CD4-positive, alpha-beta T cell treated with Interleukin-21 for 1 hour (primary cell): ENCODE measurements around the gene SETD2.

Source experiments
- DNase-seq: peaks from one replicate; pipeline ENCODE4 v3.0.0-alpha.2; 2020

SETD2 gene

DNA sequence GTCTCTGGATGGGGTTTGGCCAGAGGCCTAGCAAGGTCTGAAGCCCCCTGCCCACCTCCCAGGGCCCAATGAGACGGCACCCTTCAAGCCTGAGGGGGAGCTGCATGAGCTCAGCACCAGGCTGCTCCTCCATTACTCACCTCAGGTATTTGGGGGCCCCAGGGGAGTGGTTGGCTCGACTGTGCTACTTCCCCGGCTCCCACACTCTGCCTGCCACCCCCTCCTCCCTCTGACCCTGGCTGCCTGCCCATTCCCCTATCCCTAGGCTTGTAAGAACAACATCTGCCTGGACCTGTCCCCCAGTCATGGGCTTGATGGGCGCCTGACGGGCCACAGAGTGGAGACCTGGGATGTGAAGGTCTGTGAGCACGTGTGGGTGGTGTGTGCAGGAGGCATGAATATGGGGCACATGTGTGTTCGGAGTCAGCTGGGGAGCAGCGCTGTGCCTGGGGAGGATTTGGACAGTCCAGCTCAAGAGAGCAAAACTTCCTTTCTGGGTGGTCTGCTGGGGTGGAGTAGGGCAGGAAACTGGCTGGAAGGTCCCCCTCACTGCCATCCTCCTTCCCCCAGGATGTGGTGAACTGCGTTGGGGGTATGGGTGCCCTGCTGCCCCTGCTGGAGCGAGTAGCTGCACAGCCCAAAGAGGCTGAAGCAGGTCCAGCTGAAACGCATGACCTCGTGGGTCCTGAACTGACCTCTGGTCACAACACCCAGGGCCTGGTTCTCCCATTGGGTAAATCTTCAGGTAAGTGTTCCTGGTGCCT is 167.0 kb downstream of the SETD2 start:
- DNase-seq = no peak

GRCh38 chr3:46995901-46996562 is 167.9 kb downstream of the SETD2 start:
- no peak for DNase-seq

GRCh38 chr3:46994801-46995731 is 168.8 kb downstream of the SETD2 start:
- DNase-seq = no peak

- DNase-seq = no peak
Observed at GRCh38 chr3:46993986-46994385, 169.9 kb downstream of the SETD2 start.

DNA sequence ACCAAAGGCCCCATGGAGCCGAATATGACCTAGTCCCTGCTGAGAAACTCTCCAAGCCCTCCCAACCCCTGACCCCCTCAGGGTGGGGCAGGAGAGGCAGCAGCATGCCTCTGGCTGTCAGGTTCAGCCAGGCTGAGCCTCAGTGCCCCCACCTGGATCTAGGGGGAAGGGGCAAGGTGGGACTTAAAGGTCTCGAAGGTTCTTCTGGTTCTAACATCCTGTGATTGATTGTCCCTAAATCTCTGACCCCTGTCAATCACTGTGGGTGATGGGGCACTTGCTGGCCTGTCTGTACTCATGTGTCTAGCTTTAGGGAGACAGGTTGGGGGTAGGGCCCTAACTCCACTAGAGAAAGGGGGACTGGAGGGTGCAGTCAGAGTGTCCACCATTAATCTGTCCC is 170.6 kb downstream of the SETD2 start:
- no peak for DNase-seq

DNA sequence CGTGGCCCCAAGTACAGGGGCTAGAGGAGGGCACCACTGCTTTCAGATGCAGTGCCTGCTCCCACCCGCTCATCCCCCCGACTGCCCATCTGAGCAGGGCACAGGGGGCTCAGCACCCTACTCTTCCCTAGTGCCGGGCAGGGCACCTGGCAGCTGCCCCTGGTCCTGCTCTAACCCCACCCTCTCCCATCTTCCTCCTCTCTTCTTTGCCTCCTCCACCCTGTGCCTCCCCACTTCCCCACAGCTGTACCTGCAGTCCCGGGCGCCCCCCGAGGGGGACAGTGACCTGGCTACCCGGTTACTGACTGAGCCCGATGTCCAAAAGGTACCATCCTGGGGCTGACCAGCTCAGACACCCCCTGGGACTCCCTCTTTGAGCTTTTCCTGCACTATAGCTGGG is 171.7 kb downstream of the SETD2 start:
- DNase-seq = no peak

DNA sequence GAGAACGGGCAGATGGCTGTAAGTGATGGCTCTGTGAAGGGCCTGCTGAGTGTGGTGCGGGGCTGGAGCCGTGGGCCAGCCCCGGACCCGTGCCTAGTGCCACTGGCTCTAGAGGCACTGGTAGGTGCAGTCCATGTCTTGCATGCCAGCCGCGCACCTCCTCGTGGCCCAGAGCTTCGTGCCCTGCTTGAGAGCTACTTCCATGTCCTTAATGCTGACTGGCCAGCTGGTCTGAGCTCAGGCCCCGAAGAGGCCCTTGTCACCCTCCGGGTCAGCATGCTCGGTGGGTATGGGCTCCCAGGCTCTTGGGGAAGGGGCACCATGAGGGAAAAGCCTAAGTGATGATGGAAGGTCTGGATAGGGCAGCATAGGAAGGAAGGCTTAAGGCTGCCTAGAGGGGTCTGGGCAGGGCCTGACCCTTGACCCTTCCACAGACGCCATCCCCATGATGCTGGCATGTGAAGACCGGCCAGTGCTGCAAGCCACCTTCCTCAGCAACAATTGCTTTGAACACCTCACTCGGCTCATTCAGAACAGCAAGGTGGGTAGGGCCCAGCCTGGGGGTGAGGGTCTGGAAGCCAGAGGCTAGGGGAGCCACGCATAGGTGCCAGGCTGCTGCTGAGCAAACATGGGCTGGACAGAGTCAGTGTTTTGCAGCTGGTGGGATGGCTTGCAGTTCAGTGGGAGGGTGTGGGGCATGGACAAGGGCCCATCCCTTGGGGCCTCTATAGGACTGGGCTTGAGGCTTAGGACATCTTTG is 172.3 kb downstream of the SETD2 start:
- DNase-seq = no peak

DNA sequence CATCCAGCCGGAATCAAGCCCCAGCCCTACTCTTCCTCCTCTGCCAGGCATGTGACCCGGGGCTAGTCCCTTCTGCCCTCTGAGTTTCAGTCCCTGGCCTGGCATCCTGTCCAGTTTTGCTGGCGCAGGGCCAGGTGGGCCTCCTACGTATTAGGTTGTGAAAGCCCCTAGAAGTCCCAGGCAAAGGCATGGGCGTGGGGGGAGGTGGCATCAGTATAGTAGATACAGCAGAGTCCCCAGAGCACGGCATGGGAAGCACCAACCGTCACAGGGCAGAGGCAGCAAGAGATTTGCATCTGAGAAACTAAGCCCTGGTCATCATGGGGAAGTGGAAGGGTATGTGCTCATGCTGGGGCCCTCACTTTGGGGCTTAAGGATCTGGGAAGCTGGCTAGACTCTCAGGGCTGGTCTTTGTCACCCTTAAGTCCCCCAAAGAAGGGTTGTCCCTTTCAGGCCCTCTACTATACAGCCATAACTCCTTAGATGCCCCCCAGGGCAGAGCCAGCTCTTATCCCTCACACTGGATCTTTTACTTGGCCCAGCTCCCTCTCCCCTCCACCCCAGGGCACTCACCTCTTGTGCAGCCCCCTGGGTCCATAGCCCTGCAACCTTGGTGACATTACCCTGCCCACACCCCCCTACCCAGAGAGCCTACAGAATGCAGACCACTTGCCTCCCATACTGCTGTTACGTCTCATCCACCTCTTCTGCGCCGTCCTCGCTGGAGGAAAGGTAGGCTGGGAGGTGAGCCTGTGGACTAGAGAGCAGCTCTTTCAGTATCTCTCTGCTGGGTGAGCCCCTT is 173.1 kb downstream of the SETD2 start:
- DNase-seq = no peak

DNA sequence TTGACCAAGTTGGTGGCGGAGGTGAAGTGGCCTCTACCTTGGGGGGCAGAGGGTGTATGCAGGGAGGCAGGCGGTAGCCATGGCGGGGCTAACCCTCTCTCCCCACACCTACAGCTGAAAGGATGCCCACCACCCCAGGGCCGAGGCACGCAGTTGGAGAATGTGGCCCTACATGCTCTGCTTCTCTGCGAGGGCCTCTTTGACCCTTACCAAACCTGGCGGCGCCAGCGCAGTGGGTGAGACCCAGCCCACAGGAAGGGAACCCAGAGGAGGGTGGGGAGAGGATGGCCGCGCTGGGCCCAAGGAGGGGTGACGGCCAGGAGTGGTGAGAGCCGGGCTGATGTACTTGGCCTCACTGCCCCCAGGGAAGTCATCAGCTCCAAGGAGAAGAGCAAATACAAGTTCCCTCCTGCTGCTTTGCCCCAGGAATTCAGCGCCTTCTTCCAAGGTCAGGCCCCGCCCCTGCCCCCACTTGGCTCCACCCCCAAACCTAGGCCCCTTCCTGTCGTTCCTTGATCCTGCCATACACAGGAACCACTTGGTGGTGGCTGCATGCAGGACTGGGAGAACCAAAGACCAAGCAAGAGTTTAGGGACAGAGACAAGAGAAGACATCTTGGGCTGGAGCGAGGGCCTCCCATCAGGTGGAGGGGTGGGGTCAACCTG is 174.6 kb downstream of the SETD2 start:
- no peak for DNase-seq

DNA sequence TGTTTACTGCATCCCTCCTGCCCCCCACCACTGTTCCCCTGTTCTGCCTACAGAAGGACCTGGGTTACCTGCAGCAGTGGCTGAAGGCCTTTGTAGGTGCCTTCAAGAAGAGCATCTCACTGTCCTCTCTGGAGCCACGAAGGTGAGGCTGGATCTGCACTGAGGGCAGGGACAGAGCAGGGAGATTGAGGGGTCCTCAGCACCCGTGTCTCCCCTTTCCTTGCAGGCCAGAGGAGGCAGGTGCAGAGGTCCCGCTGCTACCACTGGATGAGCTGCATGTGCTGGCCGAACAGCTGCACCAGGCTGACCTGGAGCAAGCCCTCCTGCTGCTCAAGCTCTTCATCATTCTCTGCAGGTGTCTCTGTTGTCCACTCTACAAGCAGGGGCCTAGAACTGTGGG is 175.3 kb downstream of the SETD2 start:
- no peak for DNase-seq

DNA sequence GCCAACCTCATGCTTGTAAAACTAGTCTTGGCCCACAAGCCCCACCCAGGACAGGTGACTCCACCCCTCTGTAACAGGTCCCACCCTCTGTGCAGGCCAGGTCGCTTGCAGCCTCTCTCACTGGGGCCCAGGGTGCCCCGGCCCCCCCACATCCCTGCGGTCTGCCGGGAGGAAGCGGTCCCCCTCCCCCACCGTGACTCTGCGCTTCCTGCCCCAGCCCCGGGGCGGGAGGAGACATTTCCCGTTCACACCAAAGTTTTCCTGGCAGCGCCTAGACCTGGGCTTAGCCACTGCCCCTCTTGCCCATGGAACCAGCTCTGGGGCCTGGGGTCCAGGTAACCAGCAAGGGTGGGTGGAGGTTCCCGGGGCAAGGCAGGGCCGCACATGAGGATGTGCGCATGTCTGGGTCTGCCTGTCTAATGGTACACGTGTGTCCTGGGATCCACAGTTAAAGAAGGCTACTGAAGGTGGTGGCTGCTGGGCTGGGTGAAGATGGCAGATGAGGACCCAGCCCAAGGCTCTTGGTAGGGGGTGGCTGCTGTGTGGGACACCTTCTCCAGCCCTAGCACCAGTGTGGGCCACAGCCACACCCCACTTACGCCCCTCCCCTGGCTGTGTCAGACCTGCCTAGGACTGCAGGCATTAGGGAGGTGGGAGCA is 176.0 kb downstream of the SETD2 start:
- DNase-seq = peak; percentile 94

- DNase-seq = no peak
Observed at GRCh38 chr3:46987319-46987742, 176.6 kb downstream of the SETD2 start.

DNA sequence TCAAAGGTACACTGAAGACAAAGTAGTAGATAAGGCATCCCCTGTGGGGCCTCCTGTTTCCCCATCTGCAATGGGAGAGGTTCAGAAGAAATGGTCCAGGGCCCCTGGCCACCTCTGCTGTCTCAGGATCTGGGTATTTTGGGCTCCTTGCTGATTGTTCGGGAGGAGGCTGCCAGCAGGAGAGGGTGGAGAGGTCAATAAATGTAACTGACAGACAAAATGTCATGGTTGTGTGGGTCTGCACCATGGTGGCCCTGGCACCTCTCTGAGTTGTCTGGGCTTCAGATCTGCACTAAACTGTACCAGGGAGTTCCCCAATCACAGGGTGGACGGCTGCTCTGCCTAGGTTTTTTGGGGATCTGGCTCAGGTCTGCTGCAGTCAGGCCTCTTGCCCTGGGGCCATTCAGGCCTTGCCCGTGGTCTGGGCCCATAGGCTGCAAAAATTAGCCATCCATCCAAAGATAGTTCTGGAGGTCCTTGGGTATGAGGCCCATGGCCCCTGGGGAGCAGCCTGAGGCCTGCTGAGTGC is 177.1 kb downstream of the SETD2 start:
- no peak for DNase-seq

DNA sequence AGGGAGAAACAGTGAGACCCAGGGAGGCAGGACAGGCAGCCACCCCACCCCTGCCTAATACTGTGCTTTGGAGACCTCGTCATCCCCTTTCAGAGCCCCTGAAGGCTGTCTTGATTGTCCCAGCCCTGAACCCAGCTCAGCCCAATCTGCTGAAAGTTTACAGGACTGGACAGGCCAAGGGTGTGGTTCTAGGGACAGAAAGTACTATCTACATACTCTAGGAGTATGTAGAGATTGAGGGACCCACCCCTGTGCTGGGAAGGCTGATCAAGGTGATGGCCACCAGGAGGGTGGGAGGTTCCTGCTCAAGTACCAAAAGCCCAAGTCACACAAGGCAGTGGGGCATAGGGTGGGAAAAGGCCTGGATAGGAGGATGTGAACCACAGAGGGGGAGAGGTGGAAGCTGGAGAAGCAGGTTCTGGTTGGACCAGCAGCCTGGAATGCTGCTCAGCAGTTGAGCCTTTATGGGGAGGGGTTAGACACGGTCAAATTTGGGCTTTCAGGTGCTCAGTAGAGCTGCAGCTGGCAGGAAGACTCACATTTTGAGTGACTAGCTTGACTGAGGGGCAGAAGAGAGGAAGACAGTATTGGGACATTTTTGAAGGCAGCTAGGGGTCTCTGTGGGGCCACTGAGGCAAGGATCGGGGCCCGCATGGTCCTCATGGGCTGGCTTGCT is 177.7 kb downstream of the SETD2 start:
- DNase-seq = no peak

GRCh38 chr3:46985588-46985987 is 178.3 kb downstream of the SETD2 start:
- no peak for DNase-seq

- DNase-seq = no peak
Observed at GRCh38 chr3:46984591-46985459, 179.1 kb downstream of the SETD2 start.

- DNase-seq = no peak
Observed at GRCh38 chr3:46982546-46982945, 181.4 kb downstream of the SETD2 start.

GRCh38 chr3:46981932-46982471 is 181.9 kb downstream of the SETD2 start:
- no peak for DNase-seq
